OCI-LY1 (cell line): ENCODE measurements around the gene RAB11FIP4.

Experiments used
- CTCF ChIP-seq: fragments of 200-600 bp; sonication (generic), shearing (Covaris generic); IDR thresholded peaks from 2 replicates; pipeline ENCODE4 v1.5.1; 2017; ENCODE audit warnings: mild to moderate bottlenecking, antibody characterized with exemption, low read length, moderate library complexity, mixed read lengths
- EZH2 ChIP-seq: fragments of 200-600 bp; sonication (generic), shearing (Covaris generic); IDR thresholded peaks from 2 replicates; pipeline ENCODE4 v1.8.0; 2017; ENCODE audit warnings: borderline replicate concordance, mixed run types, mild to moderate bottlenecking, antibody characterized with exemption, low read length, moderate library complexity, mixed read lengths

DNA sequence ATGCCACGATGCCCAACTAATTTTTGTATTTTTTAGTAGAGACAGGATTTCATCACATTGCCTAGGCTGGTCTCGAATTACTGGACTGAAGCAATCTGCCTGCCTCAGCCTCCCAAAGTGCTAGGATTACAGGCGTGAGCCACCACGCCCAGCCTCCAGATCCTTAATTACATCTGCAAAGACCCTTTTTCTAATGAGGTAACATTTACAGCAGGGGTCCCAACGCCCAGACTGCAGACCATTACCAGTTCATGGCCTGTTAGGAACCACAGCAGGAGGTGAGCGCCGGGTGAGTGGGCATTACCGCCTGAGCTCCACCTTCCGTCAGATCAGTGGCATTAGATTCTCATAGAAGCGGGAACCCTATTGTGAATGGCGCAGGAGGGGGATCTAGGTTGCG, 4.0 kb upstream of the RAB11FIP4 start:
- TF ChIP-seq CTCF (no peak), EZH2 (no peak)
